ENCODE results near the gene ODF4. TPM values are rescaled to one million over a fixed set of nuclear protein-coding genes. Genes with fewer than 3 reads are reported as not detected.

Gene ODF4
- total and polyA plus RNA-seq, 2 of the 13 experiments (the other 11 are each of a cell fraction or from before 2014, with no cell fraction given): not detected

- TF ChIP-seq RAD21 (CRISPR knock-in tag; IDR thresholded peaks at IDR 0.05) (peak; percentile 81; the same call in 1 of the 2 replicates), ZNF136 (CRISPR knock-in tag; IDR thresholded peaks at IDR 0.05; ENCODE audit: low read depth) (no peak), ZNF337 (CRISPR knock-in tag; IDR thresholded peaks at IDR 0.05; ENCODE audit: borderline replicate concordance, low read depth) (no peak), TCF7L2 (IDR thresholded peaks at IDR 0.05; ENCODE audit: low read depth, low read length) (no peak), SAFB2 (CRISPR knock-in tag; IDR thresholded peaks at IDR 0.05; ENCODE audit: borderline replicate concordance, low read depth) (peak; percentile 64; the same call in 1 of the 2 replicates), ZIK1 (CRISPR knock-in tag; IDR thresholded peaks at IDR 0.05; ENCODE audit: borderline replicate concordance, low read depth) (no peak), MED8 (CRISPR knock-in tag; IDR thresholded peaks at IDR 0.05; ENCODE audit: insufficient replicate concordance) (no peak), RELA (CRISPR knock-in tag; IDR thresholded peaks at IDR 0.05) (no peak), ATRX (CRISPR knock-in tag; IDR thresholded peaks at IDR 0.05; ENCODE audit: borderline replicate concordance) (no peak), TRIM24 (CRISPR knock-in tag; IDR thresholded peaks at IDR 0.05) (no peak), ERF (CRISPR knock-in tag; IDR thresholded peaks at IDR 0.05) (peak; percentile 77; the same call in 1 of the 2 replicates), WIZ (CRISPR knock-in tag; IDR thresholded peaks at IDR 0.05) (peak; percentile 76; the same call in 1 of the 2 replicates), MYPOP (CRISPR knock-in tag; IDR thresholded peaks at IDR 0.05) (0 out of 2 replicates have a peak, but pooled peaks have one; percentile 35), SAP130 (CRISPR knock-in tag; IDR thresholded peaks at IDR 0.05; ENCODE audit: low read depth) (peak; percentile 90), ZBTB39 (CRISPR knock-in tag; IDR thresholded peaks at IDR 0.05) (peak; percentile 73; the same call in 1 of the 2 replicates), MAX (IDR thresholded peaks at IDR 0.05) (peak; percentile 81), ZNF678 (CRISPR knock-in tag; IDR thresholded peaks at IDR 0.05) (no peak), ZNF709 (CRISPR knock-in tag; IDR thresholded peaks at IDR 0.05) (peak; percentile 59), HNRNPUL1 (IDR thresholded peaks at IDR 0.05; ENCODE audit: low read depth, low read length) (no peak), RBAK (CRISPR knock-in tag; IDR thresholded peaks at IDR 0.05) (no peak), PATZ1 (CRISPR knock-in tag; IDR thresholded peaks at IDR 0.05) (peak; percentile 79), ZNF333 (CRISPR knock-in tag; IDR thresholded peaks at IDR 0.05; ENCODE audit: borderline replicate concordance) (no peak), SKIL (CRISPR knock-in tag; IDR thresholded peaks at IDR 0.05; ENCODE audit: borderline replicate concordance) (no peak)
Observed at GRCh38 chr17:8383143-8383822, 43.6 kb downstream of the ODF4 start, which contains the start of gene RPL26 (continued).
